ENCODE measurements around the gene RBFOX2. TPM values are rescaled to one million over a fixed set of nuclear protein-coding genes. Genes with fewer than 3 reads are reported as not detected.

RBFOX2 gene
- total RNA-seq, 1 experiment from 2014 or later, result 91.1 TPM

GRCh38 chr22:35690001-35690400 lies 338.6 kb downstream of the RBFOX2 start:
- no peak overlapping the region for H3K27ac Mint-ChIP-seq (ENCODE audit: unreplicated experiment)
- H3K4me3 ChIP-seq (ENCODE audit: low read depth, low read length), result no peak overlapping the region
- no peaks in the 10 kb centered on the region for H3K27me3 ChIP-seq (replicated peaks; ENCODE audit: control insufficient read depth, insufficient read depth, low read length)
- H3K4me3 Mint-ChIP-seq (ENCODE audit: unreplicated experiment), result no peak overlapping the region
- TF ChIP-seq CTCF (IDR thresholded peaks at IDR 0.05; ENCODE audit: insufficient read depth in 1 of 2, low read depth in 1 of 2, low read length in 1 of 2, severe bottlenecking in 1 of 2, unreplicated experiment in 1 of 2), result no peak
- no peak for DNase-seq
- no peaks in the 10 kb centered on the region for H3K36me3 ChIP-seq (ENCODE audit: control insufficient read depth, insufficient read depth, low read length)
- intact Hi-C loops (cut with micrococcal nuclease; ENCODE audit: unreplicated experiment), result no loop called here
- H3K4me1 Mint-ChIP-seq (ENCODE audit: low read depth, unreplicated experiment), result no peaks in the 10 kb centered on the region
- CTCF ChIA-PET, result no interaction called here
- H3K4me1 ChIP-seq, result no peaks in the 10 kb centered on the region
- POLR2A ChIA-PET, result no interaction called here
- H3K9me3 Mint-ChIP-seq (ENCODE audit: unreplicated experiment), result no peaks in the 10 kb centered on the region
- H3K9me3 ChIP-seq, result no peaks in the 10 kb centered on the region
- peaks cover 4% of the 10 kb centered on the region for H3K27me3 Mint-ChIP-seq (ENCODE audit: insufficient read depth, unreplicated experiment)
- no peaks in the 10 kb centered on the region for H3K36me3 Mint-ChIP-seq (ENCODE audit: insufficient read depth, unreplicated experiment)
- no TSS peak for BruUV-seq (replicated peaks)

- Mint-ChIP-seq H3K4me3 (ENCODE audit: unreplicated experiment) (no peak overlapping the region), H3K4me1 (ENCODE audit: low read depth, unreplicated experiment) (no peaks in the 10 kb centered on the region), H3K9me3 (ENCODE audit: unreplicated experiment) (no peaks in the 10 kb centered on the region), H3K36me3 (ENCODE audit: insufficient read depth, unreplicated experiment) (no peaks in the 10 kb centered on the region), H3K27me3 (ENCODE audit: insufficient read depth, unreplicated experiment) (peaks cover 4% of the 10 kb centered on the region), H3K27ac (ENCODE audit: unreplicated experiment) (no peak overlapping the region)
- Histone ChIP-seq H3K4me3 (ENCODE audit: low read depth, low read length) (no peak overlapping the region), H3K36me3 (ENCODE audit: control insufficient read depth, insufficient read depth, low read length) (no peaks in the 10 kb centered on the region), H3K4me1 (no peaks in the 10 kb centered on the region), H3K27me3 (replicated peaks; ENCODE audit: control insufficient read depth, insufficient read depth, low read length) (no peaks in the 10 kb centered on the region), H3K9me3 (no peaks in the 10 kb centered on the region)
- POLR2A ChIA-PET, result no interaction called here
- CTCF ChIA-PET, result no interaction called here
- no TSS peak for BruUV-seq (replicated peaks)
- TF ChIP-seq CTCF (IDR thresholded peaks at IDR 0.05; ENCODE audit: insufficient read depth in 1 of 2, low read depth in 1 of 2, low read length in 1 of 2, severe bottlenecking in 1 of 2, unreplicated experiment in 1 of 2), result no peak
- DNase-seq, result no peak
- intact Hi-C loops (cut with micrococcal nuclease; ENCODE audit: unreplicated experiment), result no loop called here
These were observed 339.5 kb downstream of the RBFOX2 start for GRCh38 chr22:35688913-35689675.

Other genes starting within 250 kb of the RBFOX2 start
- gene APOL3, start 131.9 kb upstream of the RBFOX2 start, total RNA-seq (2022), result 0.35 TPM in 1 of 2 replicates, not detected in the other
- not detected in 2 replicates for gene APOL4, start 173.0 kb upstream of the RBFOX2 start, total RNA-seq (2022)
- 7.9 and 10.0 TPM in 2 replicates for gene APOL2, start 210.7 kb upstream of the RBFOX2 start, total RNA-seq (2022)
- gene APOL1, start 224.3 kb upstream of the RBFOX2 start, total RNA-seq (2022), result 0.32 and 0.39 TPM in 2 replicates

Measured in Caco-2 (cell line).